Brain microvascular endothelial cell (primary cell): ENCODE data around the gene KIF18B.

Source experiments
- DNase-seq: peaks from one replicate; pipeline ENCODE4 v3.0.0-alpha.2; 2020
- H3K27ac ChIP-seq: fragments of 250-450 bp; sonication (Bioruptor Pico); 2 replicates; pipeline ENCODE4 v1.5.1; 2020; ENCODE audit warnings: mild to moderate bottlenecking, moderate library complexity
- H3K27me3 ChIP-seq: fragments of 250-450 bp; sonication (Bioruptor Pico); replicated peaks from 2 replicates; pipeline ENCODE4 v1.5.1; 2020; ENCODE audit warnings: mild to moderate bottlenecking
- H3K36me3 ChIP-seq: fragments of 250-450 bp; sonication (Bioruptor Pico); replicated peaks from 2 replicates; pipeline ENCODE4 v1.5.1; 2020; ENCODE audit warnings: mild to moderate bottlenecking
- H3K4me3 ChIP-seq: 2 replicates; pipeline ENCODE4 v1.5.1; 2011; ENCODE audit warnings: low read depth, mild to moderate bottlenecking, control low read depth, low read length, moderate library complexity
- CTCF ChIP-seq: IDR thresholded peaks from 2 replicates; pipeline ENCODE4 v1.5.1; 2011; ENCODE audit warnings: low read depth, mild to moderate bottlenecking, moderate library complexity, low read length, control low read depth, inconsistent platforms; ENCODE audit errors: missing control alignments
- in situ Hi-C: cut with HindIII; loops from 2 replicates; pipeline ENCODE4 v1.10.0; 2017; ENCODE audit warnings: low sequenced_read_pairs, low pct_ligation_motif_present

The KIF18B gene

DNA sequence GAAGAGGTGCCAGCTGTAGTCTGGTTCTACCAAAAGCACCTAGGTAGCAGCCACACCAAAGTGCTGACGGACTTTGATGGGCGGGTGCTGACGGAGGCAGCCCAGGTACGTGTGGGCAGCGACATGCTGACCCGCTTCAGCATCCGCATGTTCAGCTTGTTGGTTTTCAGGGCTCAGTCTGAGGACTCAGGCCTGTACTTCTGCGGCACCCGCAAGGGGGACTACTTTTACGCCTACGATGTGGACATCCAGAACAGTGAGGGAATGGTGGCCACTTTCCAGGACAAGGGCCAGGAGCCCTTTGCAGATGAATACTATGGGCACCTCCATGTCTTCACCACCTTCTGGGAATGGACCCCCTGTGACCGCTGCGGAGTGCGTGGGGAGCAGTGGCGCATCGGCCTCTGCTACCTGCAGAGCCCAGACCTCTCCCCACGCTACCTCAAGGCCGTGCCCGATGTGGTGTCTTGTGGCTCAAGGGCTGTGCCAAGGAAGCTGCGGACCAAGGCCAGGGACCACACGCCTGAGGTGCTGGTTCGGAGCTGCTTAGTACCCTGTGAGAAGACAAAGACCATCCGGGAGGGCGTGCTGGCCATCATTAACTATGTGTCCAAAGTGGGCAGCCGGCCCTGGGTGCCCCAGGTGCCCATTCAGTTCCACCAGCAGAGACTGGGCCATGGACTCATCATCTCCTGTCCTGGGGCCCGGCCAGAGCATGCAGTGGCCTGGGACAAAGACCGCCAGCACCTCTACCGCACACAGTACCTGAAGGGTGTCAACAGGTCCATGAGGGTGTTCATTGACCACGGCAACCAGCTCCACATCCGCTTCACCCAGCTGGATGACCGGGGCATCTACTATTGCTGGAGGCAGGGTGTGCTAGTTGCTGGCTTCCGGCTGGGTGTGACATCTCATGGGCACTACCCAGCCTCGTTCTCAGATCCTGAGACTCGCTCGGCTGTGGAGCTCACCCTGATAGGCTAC lies 43.3 kb downstream of the KIF18B start:
- no peak overlapping the region for H3K27ac ChIP-seq
- H3K27me3 ChIP-seq, result no peaks in the 10 kb centered on the region
- no peaks in the 10 kb centered on the region for H3K36me3 ChIP-seq
- DNase-seq, result no peak
- in situ Hi-C loops, result loop anchor here (25.0 kb wide), 1 partner anchor 108 kb away; no protein-coding TSS in a partner anchor
- TF ChIP-seq CTCF, result no peak
- H3K4me3 ChIP-seq, result no peak overlapping the region

DNA sequence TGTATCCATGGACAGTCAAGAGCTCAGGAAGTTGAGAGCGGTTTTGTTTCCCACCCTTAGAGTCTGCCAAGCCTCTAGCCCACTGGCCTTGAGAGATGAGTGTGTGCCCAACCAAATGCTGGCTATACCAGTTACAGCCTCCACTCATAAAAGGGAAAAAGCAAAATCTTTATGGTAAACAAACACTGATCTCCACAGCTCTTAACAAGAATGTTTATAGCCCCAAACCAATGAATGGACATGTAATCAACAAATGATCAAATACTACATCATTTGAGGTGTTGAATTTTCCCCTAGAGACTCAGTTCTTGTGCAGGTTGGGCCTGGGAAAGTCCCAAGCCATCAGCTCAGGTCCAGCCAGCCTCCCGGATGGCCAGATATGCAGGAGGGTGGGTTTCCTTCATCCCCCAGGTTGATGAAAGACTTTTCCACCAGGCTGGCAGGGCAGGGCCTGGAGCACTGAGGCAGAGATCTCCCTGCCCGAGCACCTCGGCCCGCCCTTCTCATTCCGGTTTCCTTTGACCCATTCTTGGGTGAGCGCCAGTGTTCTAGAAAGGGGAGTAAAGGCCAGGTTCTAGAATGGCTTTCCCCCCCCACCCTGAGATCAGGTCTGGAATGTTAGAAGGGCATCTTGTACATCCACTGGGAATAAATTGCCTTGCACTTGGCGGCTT lies 44.4 kb downstream of the KIF18B start:
- in situ Hi-C loops, result loop anchor here (25.0 kb wide), 1 partner anchor 109 kb away; no protein-coding TSS in a partner anchor
- no peak for DNase-seq
- no peak for TF ChIP-seq CTCF
- Histone ChIP-seq H3K27me3 (no peaks in the 10 kb centered on the region), H3K4me3 (no peak overlapping the region), H3K27ac (no peak overlapping the region), H3K36me3 (no peaks in the 10 kb centered on the region)

DNA sequence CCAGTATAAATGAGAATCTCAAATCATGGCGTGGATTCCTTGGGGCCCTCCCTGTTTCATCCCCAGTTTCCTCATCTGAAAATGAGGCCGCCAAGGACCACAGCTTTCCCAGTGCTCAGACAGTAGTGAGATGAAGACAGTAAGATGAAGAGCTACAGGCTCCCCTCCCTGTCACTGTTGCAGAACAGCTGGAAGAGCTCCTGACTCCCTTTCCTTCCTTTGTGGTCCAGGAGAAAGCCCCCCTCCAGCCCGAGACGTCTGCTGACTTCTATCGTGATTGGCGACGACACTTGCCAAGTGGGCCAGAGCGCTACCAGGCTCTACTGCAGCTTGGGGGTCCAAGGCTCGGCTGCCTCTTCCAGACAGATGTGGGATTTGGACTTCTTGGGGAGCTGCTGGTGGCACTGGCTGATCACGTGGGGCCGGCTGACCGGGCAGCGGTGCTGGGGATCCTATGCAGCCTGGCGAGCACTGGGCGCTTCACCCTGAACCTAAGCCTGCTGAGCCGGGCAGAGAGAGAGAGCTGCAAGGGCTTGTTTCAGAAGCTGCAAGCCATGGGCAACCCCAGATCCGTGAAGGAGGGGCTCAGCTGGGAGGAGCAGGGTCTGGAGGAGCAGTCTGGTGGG lies 45.3 kb downstream of the KIF18B start:
- no peak for DNase-seq
- H3K27ac ChIP-seq, result no peak overlapping the region
- H3K4me3 ChIP-seq, result no peak overlapping the region
- in situ Hi-C loops, result loop anchor here (25.0 kb wide), 1 partner anchor 110 kb away; no protein-coding TSS in a partner anchor
- H3K27me3 ChIP-seq, result no peaks in the 10 kb centered on the region
- no peaks in the 10 kb centered on the region for H3K36me3 ChIP-seq
- TF ChIP-seq CTCF, result no peak

- in situ Hi-C loops, result loop anchor here (25.0 kb wide), 1 partner anchor 111 kb away; no protein-coding TSS in a partner anchor
- DNase-seq, result peak; percentile 30
Observed at GRCh38 chr17:44901411-44901921, 46.1 kb downstream of the KIF18B start.

More at GRCh38 chr17:44901411-44901921, 46.1 kb downstream of the KIF18B start:
- TF ChIP-seq CTCF, result no peak
- no peaks in the 10 kb centered on the region for H3K36me3 ChIP-seq
- H3K27ac ChIP-seq, result no peak overlapping the region
- H3K4me3 ChIP-seq, result no peak overlapping the region
- no peaks in the 10 kb centered on the region for H3K27me3 ChIP-seq
